GM12872 (cell line): Measurements from ENCODE around the gene SMO.

Source experiments
- TF ChIP-seq, protein P1 (sequence below): IDR thresholded peaks from 3 replicates; pipeline ENCODE4 v1.5.1; 2011; ENCODE audit warnings: low read depth, mild to moderate bottlenecking, low read length, moderate library complexity; ENCODE audit not compliant: insufficient read depth

Gene SMO

DNA sequence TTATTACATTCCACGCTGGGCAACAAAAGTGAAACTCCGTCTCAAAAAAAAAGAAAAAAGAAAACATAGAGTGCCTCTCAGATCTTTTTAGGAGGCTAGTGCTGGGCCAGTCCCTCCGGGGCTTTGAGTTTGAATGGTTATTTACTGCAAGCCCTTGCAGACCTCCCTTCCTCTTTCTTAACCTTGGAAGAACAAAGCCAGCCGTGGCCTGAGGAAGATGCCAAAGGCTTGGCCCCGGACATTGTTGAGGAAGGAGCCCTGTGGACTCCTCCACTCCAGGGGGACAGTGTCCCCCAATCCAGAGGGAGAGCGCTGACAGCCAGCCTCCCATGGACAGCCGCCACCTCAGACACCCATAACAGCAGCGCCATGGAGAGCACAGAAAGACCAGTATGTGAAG, 38.9 kb upstream of the SMO start:
- TF ChIP-seq, protein P1, sequence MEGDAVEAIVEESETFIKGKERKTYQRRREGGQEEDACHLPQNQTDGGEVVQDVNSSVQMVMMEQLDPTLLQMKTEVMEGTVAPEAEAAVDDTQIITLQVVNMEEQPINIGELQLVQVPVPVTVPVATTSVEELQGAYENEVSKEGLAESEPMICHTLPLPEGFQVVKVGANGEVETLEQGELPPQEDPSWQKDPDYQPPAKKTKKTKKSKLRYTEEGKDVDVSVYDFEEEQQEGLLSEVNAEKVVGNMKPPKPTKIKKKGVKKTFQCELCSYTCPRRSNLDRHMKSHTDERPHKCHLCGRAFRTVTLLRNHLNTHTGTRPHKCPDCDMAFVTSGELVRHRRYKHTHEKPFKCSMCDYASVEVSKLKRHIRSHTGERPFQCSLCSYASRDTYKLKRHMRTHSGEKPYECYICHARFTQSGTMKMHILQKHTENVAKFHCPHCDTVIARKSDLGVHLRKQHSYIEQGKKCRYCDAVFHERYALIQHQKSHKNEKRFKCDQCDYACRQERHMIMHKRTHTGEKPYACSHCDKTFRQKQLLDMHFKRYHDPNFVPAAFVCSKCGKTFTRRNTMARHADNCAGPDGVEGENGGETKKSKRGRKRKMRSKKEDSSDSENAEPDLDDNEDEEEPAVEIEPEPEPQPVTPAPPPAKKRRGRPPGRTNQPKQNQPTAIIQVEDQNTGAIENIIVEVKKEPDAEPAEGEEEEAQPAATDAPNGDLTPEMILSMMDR: no peak

DNA sequence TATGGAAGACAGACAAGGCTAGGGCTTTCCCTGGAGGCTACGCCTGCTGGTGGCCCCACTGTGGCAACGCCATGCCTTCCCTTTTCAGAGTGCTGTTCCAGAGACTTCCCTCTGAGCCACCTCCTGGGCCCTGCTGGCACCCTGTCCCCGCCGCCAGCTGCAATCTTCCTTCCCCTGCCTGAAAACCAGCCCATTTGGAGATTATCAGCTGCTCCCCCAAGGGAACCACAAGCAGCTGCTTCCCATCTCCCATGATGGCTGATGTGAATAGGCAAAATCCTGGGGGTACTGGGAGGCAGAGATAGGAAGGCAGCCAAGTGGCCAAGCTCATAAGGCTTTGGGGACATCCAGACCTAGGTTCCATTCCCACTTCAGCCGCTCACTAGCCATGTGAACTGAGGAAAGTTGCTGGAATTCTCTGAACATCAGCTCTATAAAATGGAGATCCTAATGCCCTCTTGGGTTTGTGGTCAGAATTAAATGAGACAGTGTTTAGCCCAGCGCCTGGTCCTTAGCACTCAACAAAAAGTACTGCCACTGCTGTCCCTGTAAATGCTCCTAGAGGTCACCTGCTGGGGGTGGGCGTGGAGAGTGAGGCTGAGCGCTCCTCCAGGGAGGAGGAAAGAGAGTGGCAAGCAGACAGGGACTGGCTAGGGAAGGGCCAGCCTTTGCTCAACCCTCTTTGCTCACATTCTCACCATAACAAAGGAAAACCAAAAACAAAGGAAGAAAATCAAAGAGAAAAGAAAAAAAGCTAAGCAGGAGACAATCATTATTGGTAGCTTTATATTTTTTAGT, 38.0 kb upstream of the SMO start:
- TF ChIP-seq, protein P1: no peak

DNA sequence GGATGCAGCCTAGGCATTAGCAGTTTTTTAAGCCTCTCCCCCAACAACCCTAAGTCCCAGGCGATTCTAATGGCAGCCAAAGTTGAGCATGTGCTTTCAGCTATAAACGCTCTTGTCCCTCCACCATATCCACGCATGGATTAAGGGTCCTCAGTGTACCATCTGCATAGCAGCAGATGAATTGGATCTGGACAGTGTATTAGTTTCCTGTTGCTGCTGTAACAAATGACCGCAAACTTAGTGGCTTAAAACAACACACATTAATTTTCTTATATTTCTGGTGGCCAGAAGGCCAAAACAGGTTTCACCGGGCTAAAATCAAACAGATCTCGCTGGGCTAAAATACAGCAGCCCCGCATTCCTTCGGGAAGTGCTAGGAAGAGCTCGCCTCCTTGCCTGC, 30.8 kb upstream of the SMO start:
- TF ChIP-seq, protein P1: no peak

DNA sequence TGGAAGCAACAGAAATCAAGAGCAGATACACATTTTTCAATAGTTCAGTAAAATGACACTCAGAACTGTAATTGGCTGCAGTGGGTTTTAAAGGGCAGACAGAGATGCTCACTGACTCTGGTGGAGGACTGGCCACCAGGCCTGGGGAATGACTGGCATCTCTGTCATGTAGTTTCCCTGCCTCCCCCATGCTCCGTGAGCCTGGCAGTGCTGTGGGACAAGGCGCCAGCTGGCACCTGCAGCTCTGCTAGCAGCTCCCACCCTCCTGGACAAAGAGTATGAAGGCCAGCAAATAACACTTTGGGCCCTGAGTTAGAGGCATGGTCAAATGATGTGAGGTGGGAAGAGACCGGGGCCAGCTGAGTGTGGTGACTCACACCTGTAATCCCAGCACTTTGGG, 28.9 kb upstream of the SMO start:
- TF ChIP-seq, protein P1: no peak

DNA sequence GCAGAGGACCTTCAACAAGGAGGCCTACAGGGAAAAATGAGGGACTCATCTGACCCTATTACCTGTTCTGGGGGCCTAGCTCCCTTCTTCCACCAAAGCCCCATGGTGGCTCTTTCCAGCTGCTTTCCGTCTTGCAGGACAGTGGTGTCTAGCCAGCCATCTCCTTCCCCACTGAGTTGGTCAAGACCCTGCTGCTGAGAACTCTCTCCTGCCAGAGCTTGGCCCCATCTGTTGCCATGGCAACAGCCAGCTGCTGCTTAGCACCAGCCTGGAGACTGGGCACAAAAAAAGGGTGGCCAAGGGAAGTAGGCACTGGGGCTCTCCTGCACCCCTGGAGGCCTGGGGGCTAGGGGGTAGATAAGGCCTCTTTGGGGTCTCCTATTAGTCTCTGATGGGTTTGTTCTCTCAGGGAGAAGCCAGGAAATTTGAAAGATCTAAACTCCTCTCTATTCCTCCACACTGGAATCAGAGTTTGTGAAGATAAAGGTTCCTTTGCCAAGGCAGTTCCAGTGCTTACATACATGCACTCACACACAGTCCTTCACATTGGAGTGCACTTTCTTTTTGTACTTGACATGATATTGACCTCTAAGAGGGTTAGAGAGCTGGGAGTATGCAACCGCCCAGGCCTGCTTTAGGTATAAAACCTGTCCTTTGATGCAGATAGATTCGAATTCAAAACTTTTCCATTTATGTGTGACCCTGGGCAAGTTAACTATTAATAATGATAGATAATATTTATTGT, 28.1 kb upstream of the SMO start:
- TF ChIP-seq, protein P1: no peak

DNA sequence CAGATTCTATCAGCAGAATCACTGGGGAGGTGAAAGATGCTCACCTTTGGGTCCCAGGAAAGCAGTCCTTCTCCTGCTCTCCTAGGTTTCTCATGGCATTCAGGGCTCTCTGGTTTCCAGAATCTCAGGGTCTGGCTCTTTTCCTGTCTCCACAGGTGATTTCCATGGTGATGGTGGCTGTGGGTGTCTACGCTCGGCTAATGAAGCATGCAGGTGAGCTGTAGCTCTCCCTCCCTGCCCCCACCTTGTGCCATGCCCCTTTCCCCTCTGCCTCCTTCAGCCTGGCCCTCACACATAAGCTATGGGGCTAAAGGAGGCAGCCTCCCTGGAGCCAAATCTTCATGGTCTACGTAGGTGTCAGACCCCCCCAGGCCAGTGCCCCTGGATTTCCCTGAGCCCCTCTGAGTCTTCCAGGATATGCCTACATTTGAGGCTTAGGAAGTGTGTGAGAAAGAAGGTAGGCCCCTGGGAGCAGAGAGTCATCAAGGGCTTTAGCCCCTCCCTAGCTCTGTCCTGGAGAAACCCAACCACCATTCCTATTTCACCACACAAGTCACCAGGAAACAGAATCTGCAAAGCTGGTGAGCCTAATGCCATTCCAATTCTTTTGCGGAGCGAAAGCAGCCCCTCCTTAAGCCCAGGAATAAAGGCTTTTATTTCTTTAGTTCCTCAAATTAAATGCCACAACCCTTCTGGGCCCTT, 26.8 kb upstream of the SMO start:
- TF ChIP-seq, protein P1: no peak

DNA sequence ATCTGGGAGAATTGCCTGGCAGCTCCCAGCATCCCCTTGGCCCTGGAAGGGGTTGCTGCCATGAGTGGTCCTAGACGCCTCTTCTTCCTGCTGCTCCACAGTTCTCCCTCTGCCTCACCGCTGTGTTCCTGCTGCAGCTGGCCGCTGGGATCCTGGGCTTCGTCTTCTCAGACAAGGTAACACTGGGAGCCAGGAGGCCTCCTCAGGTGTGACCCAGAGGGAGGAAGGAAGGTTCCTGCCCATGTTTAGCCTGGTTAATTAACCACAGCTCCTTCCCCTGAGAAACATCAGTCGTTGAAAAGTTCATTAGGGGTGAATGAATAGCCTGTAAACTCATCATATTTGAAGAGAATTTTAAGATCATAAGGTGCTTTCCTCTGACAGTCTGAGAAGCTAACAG, 25.7 kb upstream of the SMO start:
- TF ChIP-seq, protein P1: no peak
